ENCODE measurements around the gene ADAMTS2.

ADAMTS2 gene

DNA sequence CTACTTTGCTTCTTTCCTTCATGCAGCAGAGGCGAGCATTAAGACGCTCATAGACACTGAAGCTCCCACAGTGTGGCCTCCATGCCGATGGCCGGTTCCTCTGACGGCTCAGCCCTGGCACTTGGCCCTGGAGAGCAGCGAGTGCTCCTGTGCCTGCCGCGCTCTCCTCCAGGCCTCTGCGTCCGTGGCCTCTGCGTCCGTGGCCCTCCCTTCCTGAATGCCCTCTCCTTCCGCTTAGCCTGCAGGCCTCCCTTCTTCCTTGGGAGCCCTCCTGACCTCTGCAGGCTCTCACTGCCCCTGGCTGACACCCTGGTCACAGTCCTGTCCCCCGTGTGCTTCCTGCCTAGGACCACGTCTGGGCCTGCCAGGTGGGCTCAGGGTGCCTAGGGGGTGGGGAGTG, 192.3 kb downstream of the ADAMTS2 start:
- DNase-seq, result no peak

DNA sequence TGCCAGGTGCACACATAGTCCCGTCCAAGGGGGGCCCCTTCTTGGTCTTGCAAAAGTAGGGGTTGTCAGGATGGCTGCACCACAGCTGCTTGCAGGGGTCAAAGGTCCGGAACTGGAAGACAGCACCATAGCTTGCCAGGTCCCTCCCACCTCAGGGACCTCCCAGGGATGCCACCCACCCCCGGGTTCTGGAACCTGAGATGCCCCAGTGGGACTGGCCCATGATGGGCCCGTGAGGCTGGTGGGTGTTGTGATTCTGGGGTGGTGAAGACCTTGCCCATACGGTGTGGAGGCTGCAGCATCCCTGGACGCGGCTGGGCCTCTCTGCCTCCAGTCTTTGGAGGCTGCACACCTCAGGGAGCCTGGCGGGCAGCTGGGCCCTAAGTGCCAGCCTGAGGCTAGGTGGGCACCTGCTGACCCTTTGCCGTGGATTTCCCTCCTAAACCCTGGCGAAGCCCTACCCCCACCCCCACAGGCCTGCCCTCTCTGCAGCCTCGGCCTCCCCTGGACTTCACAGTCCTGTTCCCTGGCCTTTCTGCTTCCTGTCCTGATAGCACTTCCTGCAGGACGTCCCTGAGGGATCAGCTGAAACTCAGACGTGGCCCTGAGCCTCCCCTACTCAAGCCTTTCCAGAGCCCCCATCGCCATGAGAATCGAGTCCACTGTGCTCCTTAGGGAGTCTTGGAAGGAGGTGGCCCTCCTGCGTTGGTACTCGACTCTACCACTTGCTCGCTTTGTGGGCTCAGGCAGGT, 192.9 kb downstream of the ADAMTS2 start:
- no peak for DNase-seq

DNA sequence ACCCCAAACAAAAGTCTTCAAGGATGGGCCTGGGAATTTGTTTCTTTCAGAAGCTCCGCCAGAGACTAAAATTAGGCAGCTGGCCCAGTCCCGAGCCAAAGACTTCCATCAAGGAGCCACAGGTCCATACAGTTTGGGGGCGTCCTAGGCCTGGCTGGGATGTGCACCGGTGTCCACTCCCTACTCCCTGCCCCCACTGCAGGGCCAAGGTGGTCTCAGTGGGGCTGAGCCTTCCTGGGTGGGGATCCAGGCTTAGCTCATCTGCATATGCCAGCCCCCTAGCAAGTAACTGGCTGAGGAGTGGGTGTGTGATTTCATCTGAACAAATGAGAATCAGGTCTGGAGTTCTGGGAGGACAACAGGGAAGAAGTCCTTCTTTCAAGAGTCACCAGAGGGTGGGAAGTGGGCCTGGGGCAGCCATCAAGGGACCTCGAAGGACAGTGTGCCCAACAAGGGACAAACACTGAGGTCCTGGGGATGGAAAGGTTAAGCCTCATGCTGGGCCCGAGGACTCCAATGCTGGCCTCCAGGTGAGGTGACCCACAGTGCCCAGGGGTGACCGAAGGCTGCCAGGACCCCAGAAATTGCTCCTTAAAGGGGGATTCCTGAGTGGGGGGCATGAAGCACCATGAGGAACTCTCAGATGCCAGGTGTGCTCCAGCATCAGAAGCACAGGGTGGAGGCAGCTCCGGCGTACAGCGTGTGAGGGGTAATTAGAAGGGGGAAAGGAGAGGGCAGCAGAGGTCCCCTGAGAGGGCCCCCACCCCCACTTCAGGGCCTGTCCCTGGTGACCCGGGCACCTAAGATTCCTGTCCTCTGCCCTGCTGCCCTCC, 193.8 kb downstream of the ADAMTS2 start:
- no peak for DNase-seq

DNA sequence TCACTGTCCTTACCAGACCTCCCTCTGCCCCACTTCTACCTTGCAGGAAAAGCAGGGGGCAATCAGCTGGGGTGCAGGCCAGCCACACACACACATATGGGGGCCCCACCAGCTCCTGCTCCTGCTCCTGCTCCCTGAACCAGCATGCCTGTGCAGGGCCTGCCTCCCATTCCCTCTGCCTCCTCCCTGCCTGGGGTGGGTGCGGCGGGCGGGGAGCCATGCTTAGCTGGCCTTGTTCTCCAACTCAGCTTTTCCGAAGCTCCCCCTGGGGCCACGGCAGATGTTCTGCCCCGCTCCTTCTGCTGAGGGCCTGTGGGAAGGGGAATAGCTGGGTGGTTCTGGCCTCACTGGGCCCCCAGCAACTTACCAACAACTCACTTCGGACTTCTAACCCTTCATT, 195.2 kb downstream of the ADAMTS2 start:
- DNase-seq, result no peak

DNA sequence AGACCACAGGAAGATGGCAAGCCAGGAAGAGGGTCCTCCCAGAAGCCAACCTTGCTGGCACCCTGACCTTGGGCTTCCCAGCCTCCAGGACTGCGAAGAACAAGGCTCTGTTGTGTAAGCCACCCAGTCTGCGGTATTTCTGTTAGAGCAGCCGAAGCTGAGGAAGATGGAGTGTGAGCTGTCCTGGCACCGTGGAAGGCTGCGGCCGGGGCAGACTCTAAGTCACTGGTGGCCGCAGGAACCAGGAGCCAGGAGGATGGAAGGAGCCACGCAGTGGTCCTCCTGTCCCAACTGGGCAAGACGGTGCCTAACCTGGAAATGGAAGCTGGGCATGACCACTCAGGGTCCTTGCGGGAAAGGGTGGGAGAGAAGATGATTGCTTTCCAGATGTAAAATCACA, 196.0 kb downstream of the ADAMTS2 start:
- DNase-seq, result no peak

DNA sequence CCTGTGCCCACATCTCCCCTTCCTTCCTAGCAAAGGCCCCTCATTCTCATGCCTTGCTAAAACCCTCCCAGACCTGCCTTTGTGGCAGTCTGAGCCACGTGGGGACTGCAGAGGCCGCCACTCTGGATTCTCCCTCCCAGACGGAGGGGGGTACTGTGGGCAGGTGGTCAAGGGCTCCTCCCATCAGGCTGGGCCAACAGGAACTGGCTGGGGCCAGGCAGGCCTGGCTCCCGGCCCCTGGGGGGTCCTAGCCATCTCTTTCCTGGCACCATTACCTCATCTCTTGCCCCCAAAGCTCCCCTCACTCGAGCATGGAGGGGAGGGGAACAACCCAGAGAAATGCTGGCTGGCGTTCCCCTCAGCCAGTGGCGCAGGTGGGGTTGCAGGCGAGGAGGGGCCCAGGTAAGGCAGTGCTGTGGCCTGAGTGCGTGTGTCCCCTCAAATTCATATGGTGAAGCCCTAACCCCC, 196.5 kb downstream of the ADAMTS2 start:
- no peak for DNase-seq

DNA sequence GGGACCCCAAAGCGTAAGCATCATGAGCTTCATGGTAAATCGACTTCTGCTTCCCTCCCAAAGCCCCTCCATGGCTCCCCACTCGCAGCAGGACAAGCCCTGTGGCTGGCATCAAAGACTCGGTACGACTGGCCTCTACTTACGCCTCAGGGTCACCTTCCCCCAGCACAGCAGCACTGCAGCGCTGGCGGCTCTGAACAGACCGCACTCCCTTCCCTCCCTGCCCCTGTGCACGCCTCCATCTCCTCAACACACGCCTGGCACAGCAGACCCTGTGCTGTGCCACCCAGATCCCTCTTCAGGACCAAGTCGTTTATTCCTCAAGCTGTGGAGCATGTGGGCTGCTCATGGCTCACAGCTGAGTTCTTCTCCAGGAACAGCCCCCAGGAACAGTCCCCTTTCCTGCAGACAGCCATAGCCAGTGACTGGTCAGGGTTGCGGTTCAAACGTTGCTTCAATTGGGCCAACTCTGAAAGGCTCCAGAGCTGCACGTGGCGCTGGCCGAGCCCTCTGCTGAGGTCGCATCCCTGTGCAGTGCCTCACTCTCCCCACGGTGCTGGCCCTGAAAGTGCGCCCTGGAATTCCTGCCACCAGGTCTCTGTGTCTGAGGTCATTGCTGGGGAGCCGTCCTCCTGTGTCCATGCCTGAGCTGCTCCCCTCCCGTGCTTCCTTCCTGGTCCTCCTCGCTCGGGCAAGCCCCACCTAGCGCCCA, 197.1 kb downstream of the ADAMTS2 start:
- no peak for DNase-seq

DNA sequence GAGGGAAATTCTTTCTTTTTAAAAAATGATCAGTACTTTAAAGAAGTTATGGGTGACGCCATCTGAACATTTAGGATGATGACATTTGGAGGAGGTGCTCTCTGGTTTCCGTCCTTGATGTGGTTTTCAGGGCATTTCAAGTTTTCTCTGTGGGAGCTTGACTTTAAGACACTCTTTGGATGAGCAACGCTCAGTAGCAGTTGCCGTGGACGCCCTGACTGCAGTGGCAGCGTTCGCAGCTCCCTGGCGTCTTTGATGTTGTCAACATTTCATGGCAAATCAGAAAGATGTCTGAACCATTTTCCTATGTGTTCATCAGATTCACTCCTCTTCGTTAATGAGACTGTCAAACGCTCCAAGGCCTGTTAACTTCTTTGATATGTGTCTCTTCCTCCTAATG, 199.0 kb downstream of the ADAMTS2 start:
- DNase-seq, result peak in 1 of 5 donors; percentile 52

DNA sequence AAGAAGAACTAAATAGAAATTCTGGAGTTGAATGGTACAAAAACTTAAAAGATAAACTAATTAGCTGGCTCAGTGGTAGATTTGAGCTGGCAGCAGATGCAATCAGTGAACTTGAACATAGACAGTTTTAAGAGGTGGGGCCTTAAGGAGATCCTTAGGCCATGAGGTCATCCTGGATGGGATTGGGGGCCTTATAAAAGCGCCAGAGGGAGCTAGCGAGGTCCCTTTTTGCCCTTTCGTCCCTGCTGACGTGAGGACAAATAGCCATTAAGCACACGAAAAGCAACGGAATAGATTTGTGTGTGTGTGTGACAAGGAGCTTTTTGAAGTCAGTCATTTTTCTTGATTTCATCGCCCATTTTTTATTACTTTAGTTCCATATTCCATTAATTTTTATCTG, 201.8 kb downstream of the ADAMTS2 start:
- DNase-seq, result no peak

DNA sequence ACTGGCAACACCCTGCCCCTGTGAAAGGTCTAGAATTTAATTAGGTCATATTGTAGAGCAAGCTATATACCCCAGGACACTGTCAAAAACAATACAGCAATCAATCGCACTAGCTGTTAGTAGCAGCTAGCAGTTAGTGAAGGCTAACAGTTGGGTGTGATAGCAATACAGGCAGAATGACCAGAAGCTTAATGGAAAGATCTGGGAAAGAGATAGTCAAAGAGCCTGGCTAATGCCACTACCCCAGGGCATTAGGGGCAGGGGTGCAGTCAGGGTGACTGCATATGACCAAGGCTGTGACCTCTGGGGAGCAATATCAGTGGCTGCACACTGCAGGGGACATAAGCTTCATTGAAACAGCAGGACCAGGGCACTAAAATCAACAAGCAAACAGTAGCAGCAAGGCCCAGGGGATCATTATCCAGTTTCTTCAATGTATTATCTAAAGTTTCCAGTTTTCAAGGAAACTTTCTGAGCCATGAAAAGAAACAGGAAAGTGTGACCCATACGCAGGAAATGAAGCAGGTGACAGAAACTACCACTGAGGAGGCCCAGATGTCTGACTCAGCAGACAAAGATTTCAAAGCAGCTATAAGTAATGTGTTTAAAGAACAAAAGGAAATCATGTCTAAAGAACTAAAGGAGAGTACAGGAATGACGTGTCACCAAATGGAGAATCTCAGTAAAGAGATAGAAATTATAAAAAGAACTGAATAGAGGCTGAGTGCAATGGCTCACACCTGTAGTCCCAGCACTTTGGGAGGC, 202.6 kb downstream of the ADAMTS2 start:
- DNase-seq, result peak in 1 of 5 donors; percentile 75

DNA sequence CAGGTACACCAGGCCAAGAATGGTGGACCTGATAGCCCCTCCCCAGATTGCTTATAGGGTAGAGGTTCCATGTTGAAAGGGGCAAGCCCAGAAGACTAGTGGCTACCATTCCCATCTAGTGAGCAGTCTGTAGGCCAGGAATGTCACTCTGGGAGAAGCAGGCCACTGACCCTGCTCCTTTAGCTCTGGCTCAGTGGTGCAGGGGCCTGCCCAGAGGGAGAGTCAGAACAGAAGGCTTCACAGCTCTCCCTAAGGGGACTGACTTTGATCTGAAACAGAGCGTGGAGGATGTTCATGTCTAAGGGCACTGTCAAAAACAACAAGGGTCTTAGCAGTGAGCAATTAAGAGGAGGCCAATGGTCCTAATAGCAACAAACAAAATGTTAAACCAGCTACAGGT, 203.4 kb downstream of the ADAMTS2 start:
- DNase-seq, result no peak

DNA sequence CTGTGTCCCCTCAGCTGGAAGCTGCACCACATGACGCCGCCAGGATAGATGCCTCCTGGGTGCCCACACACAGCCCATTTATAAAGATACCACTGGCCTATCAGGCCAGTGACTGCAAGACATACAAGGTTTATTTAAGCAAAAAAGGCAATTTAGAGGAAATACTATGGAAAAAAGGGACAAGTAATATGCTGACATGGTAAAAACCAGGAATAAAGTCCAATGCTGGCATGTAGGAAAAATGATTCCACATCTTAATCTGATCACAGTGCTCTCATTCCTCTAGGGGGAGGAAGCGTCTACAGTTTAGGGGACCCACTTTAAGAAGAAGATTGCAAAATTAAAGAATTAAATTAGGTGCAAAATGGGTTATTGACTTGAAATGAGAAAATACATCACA, 205.0 kb downstream of the ADAMTS2 start:
- DNase-seq, result no peak

DNA sequence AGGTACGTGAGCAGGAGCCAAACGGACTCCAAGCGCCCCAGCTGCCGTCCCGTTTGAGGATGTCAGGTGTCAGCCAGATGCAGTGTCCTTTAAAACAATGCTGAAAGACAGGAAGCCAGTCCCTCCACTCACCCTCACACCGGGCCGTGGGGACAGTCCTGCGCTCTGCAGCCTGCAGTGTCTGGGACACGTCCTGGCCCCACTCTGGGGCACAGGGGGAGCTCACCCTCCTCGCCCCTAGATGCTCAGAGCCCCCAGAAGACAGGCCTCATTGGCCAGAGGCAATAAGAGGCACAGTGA, 205.4 kb downstream of the ADAMTS2 start:
- no peak for DNase-seq

DNA sequence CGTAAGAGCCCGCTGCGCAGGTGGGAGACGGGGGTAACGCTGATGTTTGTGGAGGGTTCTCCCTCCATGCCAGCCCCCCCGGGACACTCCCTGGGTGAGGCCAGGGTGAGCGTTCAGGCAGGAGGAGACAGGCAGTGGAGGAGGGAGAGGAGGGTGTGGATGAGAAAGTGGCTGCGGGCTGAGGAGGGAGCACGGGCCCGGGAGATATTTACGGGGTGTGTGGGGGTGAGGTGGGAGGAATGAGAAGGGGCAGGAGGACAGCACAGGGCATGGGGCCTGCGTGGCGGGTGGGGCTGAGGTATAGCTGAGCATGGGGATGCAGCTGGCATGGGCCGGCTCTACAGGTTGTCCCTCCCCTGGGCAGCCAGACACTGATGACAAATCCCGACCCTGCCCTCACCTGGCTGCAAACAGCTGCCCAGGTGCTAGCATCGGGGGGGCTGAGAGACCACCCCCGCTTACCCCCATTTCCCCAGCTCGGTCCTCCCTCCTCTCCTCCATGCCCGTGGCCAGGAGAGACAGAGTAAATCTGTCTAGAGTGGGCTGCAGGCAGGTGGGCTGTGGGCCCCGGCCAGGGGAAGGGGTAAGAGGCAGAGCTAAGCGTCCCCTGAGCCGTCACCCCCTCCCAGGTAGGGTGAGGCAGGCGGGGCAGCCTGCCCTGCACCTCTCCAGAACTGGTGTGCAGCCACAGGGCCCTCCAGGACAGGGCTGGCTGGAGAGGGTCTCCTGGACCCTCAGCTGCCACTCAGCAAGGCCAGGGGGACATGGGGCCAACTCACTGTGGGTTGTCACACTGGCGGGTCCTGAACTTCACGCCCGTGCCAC, 205.9 kb downstream of the ADAMTS2 start:
- no peak for DNase-seq

DNA sequence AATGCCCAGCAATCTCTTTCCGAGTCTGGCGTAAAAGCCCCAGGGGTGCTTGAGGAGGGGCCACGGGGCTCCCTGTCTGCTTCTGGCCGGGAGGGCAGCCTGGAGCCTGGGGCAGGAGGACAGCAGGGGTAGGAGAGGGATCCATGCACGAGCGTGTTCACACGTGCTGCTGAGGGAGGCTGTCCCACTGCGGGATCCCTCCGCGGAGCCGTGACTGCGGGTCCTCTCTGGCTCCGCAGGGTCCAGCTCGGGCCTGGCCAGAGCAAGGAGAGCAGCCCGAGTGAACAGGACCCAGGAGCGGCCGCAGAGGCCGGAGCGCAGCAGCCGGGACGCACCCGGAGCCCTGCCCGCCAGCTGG, 206.7 kb downstream of the ADAMTS2 start:
- DNase-seq, result no peak

DNA sequence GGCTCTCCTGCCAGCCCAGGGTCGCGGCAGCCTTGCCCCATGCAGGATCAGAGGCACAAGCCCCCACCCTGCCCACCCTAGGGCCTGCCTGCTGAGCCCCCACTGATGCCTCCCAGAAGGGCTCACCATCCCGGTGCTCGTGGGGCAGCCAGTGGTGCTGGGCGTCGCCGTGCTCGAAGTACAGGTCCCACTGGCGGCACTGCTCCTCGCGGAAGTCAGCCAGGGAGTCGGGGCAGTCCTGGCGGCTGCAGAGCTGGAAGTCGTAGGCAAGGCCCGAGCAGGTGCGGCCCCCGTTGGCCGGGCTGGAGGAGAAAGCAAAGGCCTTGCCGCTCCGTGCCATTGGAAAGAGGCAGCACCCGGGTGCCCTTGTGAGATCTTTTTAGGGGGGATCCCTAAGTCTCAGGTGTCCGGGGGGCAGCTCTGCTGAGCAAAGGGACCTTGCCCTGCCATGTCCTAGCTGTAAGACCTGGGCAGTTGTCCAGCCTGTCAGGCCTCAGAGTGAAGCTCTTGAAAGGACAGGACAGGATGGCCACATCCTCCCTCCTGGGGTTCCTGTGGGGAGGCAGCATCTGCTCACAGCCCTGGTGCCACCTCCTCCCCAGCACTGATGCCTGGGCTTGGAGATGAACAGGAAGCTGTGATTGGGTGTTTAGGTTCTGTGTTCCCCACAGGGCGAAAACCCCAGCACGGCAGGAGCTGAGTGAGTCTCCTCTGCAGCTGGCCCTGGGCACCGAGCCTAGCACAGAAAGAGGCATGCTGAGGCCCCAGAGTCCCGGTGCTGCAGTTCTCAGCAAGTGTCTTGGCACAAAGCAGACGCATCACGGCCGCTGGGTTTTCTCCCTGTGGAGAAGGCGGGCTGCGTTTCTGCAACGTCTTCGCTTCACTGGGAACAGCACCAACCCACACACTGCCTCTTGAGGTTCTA, 207.4 kb downstream of the ADAMTS2 start:
- DNase-seq, result no peak

DNA sequence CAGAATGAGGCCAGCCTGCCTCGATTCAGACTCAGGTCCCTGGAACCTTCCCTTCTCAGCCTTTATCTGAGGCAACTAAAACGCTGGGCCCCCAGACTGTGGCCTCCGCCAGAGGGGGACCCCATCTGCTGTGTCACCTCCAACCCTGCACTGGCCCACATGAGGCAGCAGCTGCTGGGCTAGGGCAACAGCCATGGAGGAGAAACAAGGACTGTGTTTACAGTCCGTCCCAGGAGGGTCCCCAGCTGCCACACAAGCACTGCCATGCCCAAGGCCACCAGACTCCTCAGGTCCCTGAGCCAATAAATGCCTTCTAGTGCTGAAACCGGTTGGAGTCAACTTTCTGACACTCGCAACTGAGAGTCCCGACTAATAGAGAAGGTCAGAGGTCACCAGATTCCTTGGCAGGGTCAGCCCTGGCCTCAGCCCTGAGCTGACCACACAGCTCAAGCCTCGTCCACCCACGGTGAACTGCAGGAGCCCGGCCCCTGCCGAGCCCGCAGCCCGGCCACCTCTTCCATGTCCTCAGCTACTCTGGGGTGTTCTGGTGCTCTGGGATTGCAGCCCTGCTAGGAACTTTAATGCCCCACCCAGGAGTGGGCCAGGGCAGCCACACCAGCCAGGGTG, 208.1 kb downstream of the ADAMTS2 start:
- DNase-seq, result no peak

DNA sequence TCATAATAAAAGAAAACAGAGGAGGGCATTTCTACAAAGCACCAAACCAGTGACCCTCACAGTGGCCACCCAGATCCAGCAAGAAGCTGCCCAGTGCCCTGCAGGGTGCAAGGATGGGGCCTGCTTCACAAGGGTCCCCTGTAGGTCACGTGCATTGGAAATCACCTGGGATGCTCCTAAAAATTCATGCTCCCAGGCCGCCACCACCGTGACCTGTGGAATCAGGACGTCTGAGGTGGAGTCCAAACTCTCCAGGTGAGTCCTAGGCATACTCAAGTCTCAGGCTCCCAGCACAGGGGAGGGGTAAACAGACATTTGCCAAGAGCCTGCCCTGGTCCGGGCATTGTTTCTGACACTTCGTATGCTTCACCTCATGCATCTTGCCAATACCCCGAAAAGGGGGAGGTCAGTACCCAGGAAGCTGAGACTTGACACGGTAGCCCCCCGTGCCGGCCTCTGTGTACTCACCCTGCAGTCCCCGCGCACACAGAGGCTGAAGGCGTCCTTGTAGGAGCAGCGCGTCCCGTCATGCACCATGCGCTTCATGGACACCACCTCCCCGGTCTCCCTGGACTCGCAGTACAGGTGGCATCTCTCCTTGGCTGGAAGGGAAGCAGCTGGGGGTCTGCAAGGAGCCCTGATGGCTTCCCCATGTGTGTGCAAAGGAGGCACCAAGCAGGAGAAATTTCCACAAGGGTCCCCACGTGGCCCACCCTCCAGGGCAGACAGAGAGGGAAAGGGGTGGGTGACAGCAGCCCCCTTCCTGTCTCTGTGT, 209.6 kb downstream of the ADAMTS2 start:
- DNase-seq, result no peak

DNA sequence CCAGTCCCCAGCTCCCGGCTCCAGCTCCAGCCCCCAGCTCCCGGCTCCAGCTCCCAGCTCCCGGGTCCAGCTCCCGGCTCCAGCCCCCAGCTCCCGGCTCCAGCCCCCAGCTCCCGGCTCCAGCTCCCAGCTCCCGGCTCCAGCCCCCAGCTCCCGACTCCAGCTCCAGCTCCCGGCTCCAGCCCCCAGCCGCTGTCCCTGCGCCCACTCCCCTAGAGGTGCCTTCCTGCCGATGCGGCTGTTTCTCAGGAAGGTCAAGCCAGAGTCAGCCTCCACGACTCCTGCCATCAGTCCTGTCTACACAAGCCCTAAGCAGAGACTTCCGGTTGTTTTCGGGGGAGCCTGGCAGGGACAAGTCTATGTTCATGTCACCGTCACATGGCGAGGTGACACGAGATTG, 210.3 kb downstream of the ADAMTS2 start:
- no peak for DNase-seq

DNA sequence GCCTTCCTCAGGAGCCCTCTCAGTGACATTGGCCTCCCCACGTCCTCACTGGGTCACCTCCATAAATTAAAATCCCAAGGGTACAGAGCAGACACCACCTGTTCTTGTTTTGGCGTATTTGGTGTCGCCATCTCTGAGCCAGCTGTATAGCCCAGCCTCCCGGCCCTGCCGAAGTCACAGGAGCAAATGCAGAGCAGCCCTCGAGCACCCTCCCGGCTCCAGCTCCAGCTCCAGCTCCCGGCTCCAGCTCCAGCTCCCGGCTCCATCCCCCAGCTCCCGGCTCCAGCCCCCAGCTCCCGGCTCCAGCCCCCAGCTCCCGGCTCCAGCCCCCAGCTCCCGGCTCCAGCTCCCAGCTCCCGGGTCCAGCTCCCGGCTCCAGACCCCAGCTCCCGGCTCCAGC, 210.8 kb downstream of the ADAMTS2 start:
- no peak for DNase-seq
